SK-N-SH (cell line): ENCODE data around the gene TULP4. TPM values are rescaled to one million over a fixed set of nuclear protein-coding genes. Genes with fewer than 3 reads are reported as not detected.

Experiments
- CTCF ChIA-PET: fragments of 300-600, 350-600 bp; formaldehyde crosslinking; extraction: SDS; loops from one replicate; lab custom pipeline; 2021; lab: Yijun Ruan, JAX
- POLR2A ChIA-PET: fragments of 350-600 bp; sonication (Branson Sonifier 250); formaldehyde crosslinking; extraction: SDS; loops from one replicate; lab custom pipeline; 2020; ENCODE audit warnings: antibody characterized with exemption, inconsistent platforms; lab: Yijun Ruan, JAX
- DNase-seq: peaks from one replicate; pipeline ENCODE4 v3.0.0; 2012
- H2AFZ ChIP-seq: fragments of 200-600 bp; sonication (generic); 2 replicates; pipeline ENCODE4 v1.8.1; 2016; ENCODE audit warnings: antibody characterized with exemption, mild to moderate bottlenecking, low read depth
- H3F3A ChIP-seq: fragments of 200-600 bp; sonication (generic); replicated peaks from 2 replicates; pipeline ENCODE3; 2016; ENCODE audit warnings: antibody characterized with exemption, mild to moderate bottlenecking; ENCODE audit not compliant: insufficient read depth
- H3K27ac ChIP-seq, 2 experiments: fragments of 200-500 bp in 1 of 2; fragments of 200-600 bp in 1 of 2; sonication (Bioruptor generic) in 1 of 2; sonication (generic), shearing (Covaris generic) in 1 of 2; 2 replicates each; pipeline versions ENCODE4 v1.5.1 to v1.6.1; 2014 to 2016; ENCODE audit warnings: low read depth in 2 of 2, inconsistent platforms in 1 of 2, low read length in 1 of 2, mild to moderate bottlenecking in 1 of 2, mixed read lengths in 1 of 2
- H3K27me3 ChIP-seq: fragments of 200-600 bp; sonication (generic), shearing (Covaris generic); 2 replicates; pipeline ENCODE4 v1.6.1; 2016; ENCODE audit warnings: mixed run types; ENCODE audit not compliant: insufficient read depth
- H3K36me3 ChIP-seq, 2 experiments: fragments of 200-500 bp in 1 of 2; fragments of 200-600 bp in 1 of 2; sonication (Bioruptor generic) in 1 of 2; sonication (generic) in 1 of 2; replicated peaks in 1 of 2; 2 replicates each; pipeline versions ENCODE3 to v1.5.1; 2014 to 2016; ENCODE audit warnings: low read length in 1 of 2, mild to moderate bottlenecking in 1 of 2; ENCODE audit not compliant: insufficient read depth in 2 of 2, control insufficient read depth in 1 of 2
- H3K4me1 ChIP-seq, 2 experiments: fragments of 200-500 bp in 1 of 2; fragments of 200-600 bp in 1 of 2; sonication (Bioruptor generic) in 1 of 2; sonication (generic), shearing (Covaris generic) in 1 of 2; 2 replicates each; pipeline versions ENCODE4 v1.5.1 to v1.6.1; 2014 to 2016; ENCODE audit warnings: low read depth in 1 of 2, low read length in 1 of 2, mixed run types in 1 of 2; ENCODE audit not compliant: insufficient read depth in 2 of 2, control insufficient read depth in 1 of 2
- H3K4me2 ChIP-seq: fragments of 200-600 bp; sonication (generic), shearing (Covaris generic); 2 replicates; pipeline ENCODE4 v1.6.1; 2017; ENCODE audit warnings: mixed run types
- H3K4me3 ChIP-seq, 2 experiments: fragments of 200-500 bp in 1 of 2; fragments of 200-600 bp in 1 of 2; sonication (Bioruptor generic) in 1 of 2; sonication (generic), shearing (Covaris generic) in 1 of 2; 2 replicates each; pipeline versions ENCODE4 v1.5.1 to v1.8.1; 2014 to 2016; ENCODE audit warnings: low read depth in 2 of 2, inconsistent platforms in 1 of 2, low read length in 1 of 2, mild to moderate bottlenecking in 1 of 2, mixed read lengths in 1 of 2, moderate library complexity in 1 of 2
- H3K79me2 ChIP-seq: fragments of 200-600 bp; sonication (generic); 2 replicates; pipeline ENCODE4 v1.8.1; 2017; ENCODE audit warnings: mild to moderate bottlenecking; ENCODE audit not compliant: insufficient read depth
- H3K9ac ChIP-seq: fragments of 200-600 bp; sonication (generic); 2 replicates; pipeline ENCODE4 v1.6.1; 2017; ENCODE audit warnings: mixed run types
- H3K9me2 ChIP-seq: fragments of 200-600 bp; sonication (generic); 2 replicates; pipeline ENCODE4 v1.6.1; 2017; ENCODE audit warnings: mixed run types
- H3K9me3 ChIP-seq: fragments of 200-600 bp; sonication (generic); 2 replicates; pipeline ENCODE4 v1.6.1; 2017; ENCODE audit warnings: mixed run types, mild to moderate bottlenecking, moderate library complexity
- H4K20me1 ChIP-seq: fragments of 200-600 bp; sonication (generic); 2 replicates; pipeline ENCODE4 v1.6.1; 2017; ENCODE audit warnings: mild to moderate bottlenecking, mixed run types; ENCODE audit not compliant: insufficient read depth
- EP300 ChIP-seq, 2 experiments: IDR thresholded peaks; 2 replicates each; pipeline versions ENCODE4 v1.4.0 to v1.6.1; 2012; ENCODE audit warnings: borderline replicate concordance in 1 of 2, low read depth in 1 of 2, low read length in 1 of 2
- FOSL2 ChIP-seq: IDR thresholded peaks from 2 replicates; pipeline ENCODE4 v1.4.0; 2012; ENCODE audit warnings: low read depth, mild to moderate bottlenecking, moderate library complexity, borderline replicate concordance
- FOXJ3 ChIP-seq: sonication (generic); formaldehyde crosslinking; IDR thresholded peaks from 2 replicates; pipeline ENCODE4 v1.5.1; 2020; ENCODE audit warnings: mild to moderate bottlenecking, missing genetic modification reagents
- FOXM1 ChIP-seq: IDR thresholded peaks from 2 replicates; pipeline ENCODE4 v1.4.0; 2012; ENCODE audit warnings: low read depth, mild to moderate bottlenecking
- GABPA ChIP-seq: IDR thresholded peaks from 2 replicates; pipeline ENCODE4 v1.4.0; 2012; ENCODE audit warnings: low read depth, mild to moderate bottlenecking
- GATA2 ChIP-seq: sonication (generic); formaldehyde crosslinking; IDR thresholded peaks from 2 replicates; pipeline ENCODE4 v1.5.0; 2020; ENCODE audit warnings: mild to moderate bottlenecking, missing genetic modification reagents
- JUND ChIP-seq: IDR thresholded peaks from 2 replicates; pipeline ENCODE4 v1.4.0; 2012
- MAX ChIP-seq: IDR thresholded peaks from 2 replicates; pipeline ENCODE4 v1.4.0; 2012; ENCODE audit warnings: low read depth
- MEF2A ChIP-seq: IDR thresholded peaks from 2 replicates; pipeline ENCODE4 v1.4.0; 2012; ENCODE audit warnings: low read depth, borderline replicate concordance
- NRF1 ChIP-seq: IDR thresholded peaks from 2 replicates; pipeline ENCODE4 v1.6.1; 2012; ENCODE audit warnings: low read depth, mild to moderate bottlenecking, low read length
- POLR2AphosphoS5 ChIP-seq: IDR thresholded peaks from 2 replicates; pipeline ENCODE4 v1.6.1; 2012; ENCODE audit warnings: low read depth, low read length
- RAD21 ChIP-seq: IDR thresholded peaks from 2 replicates; pipeline ENCODE4 v1.6.1; 2012; ENCODE audit warnings: mild to moderate bottlenecking, low read length
- REST ChIP-seq: IDR thresholded peaks from 2 replicates; pipeline ENCODE4 v1.6.1; 2012; ENCODE audit warnings: mild to moderate bottlenecking, low read depth, low read length, moderate library complexity
- RFX5 ChIP-seq: IDR thresholded peaks from 2 replicates; pipeline ENCODE4 v1.6.1; 2012; ENCODE audit warnings: mild to moderate bottlenecking, improper control_type of control experiment, low read length
- TAF1 ChIP-seq: IDR thresholded peaks from 2 replicates; pipeline ENCODE4 v1.6.1; 2012; ENCODE audit warnings: low read depth, mild to moderate bottlenecking, low read length, moderate library complexity, borderline replicate concordance
- YY1 ChIP-seq: IDR thresholded peaks from 2 replicates; pipeline ENCODE4 v1.4.0; 2012; ENCODE audit warnings: low read depth, mild to moderate bottlenecking
- WGBS: methylation state at CpG from one replicate; pipeline ENCODE4 v1.1.6; 2017; ENCODE audit warnings: low lambda C conversion rate; 5-methylcytosine and 5-hydroxymethylcytosine counted together
- polyA plus RNA-seq, 3 experiments: library from polyadenylated mRNA; depleted of rRNA; stranded (reverse); fragments of >200 nt; gene quantifications; 2 replicates each; pipeline ENCODE4 v1.2.3, GENCODE V29; 2012
- TF ChIP-seq, protein P1 (sequence below): fragments of 150-350 bp; IDR thresholded peaks from 2 replicates; pipeline ENCODE4 v1.6.1; 2017; ENCODE audit warnings: antibody characterized with exemption, low read length, low read depth, borderline replicate concordance
- TF ChIP-seq, protein P2 (sequence below): IDR thresholded peaks from 2 replicates; pipeline ENCODE4; 2012

TULP4 gene
- polyA plus RNA-seq, 1 of the 3 experiments (the other 2 are of a cell fraction), result 5.9 TPM

DNA sequence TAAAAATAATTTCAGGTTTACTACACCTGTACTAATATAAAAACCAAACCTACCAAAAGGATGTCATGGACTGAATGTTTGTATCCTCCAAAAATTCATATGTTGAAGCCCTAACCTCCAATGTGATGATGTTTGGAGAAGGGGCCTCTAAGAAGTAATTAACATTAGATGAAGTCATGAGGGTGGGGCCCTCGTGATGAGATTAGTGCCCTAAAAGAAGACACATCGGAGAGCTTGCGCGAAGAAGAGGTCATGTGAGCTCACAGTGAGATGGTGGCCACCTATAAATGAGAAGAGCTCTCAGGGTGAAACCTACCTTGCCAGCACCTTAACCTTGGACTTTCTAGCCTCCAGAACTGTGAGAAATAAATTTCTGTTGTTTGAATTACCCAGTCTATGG is 20.8 kb downstream of the TULP4 start:
- no peaks in the 10 kb centered on the region for H3F3A ChIP-seq
- no peak for TF ChIP-seq GABPA
- TF ChIP-seq YY1, result no peak
- TF ChIP-seq, protein P1, sequence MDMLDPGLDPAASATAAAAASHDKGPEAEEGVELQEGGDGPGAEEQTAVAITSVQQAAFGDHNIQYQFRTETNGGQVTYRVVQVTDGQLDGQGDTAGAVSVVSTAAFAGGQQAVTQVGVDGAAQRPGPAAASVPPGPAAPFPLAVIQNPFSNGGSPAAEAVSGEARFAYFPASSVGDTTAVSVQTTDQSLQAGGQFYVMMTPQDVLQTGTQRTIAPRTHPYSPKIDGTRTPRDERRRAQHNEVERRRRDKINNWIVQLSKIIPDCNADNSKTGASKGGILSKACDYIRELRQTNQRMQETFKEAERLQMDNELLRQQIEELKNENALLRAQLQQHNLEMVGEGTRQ, result no peak
- TF ChIP-seq FOXJ3 (CRISPR knock-in tag), result no peak
- no peak for TF ChIP-seq NRF1
- TF ChIP-seq MEF2A, result no peak
- no peak for TF ChIP-seq RFX5
- no peak for TF ChIP-seq EP300 (IDR thresholded peaks at IDR 0.05; ENCODE audit: borderline replicate concordance in 1 of 2, low read depth in 1 of 2, low read length in 1 of 2)
- no peak for TF ChIP-seq FOSL2
- no peak for TF ChIP-seq TAF1
- TF ChIP-seq, protein P2, sequence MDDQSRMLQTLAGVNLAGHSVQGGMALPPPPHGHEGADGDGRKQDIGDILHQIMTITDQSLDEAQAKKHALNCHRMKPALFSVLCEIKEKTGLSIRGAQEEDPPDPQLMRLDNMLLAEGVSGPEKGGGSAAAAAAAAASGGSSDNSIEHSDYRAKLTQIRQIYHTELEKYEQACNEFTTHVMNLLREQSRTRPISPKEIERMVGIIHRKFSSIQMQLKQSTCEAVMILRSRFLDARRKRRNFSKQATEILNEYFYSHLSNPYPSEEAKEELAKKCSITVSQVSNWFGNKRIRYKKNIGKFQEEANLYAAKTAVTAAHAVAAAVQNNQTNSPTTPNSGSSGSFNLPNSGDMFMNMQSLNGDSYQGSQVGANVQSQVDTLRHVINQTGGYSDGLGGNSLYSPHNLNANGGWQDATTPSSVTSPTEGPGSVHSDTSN, result no peak
- TF ChIP-seq REST, result no peak
- TF ChIP-seq FOXM1, result no peak
- TF ChIP-seq MAX, result no peak
- no peak for TF ChIP-seq GATA2 (CRISPR knock-in tag)
- TF ChIP-seq RAD21, result no peak
- TF ChIP-seq POLR2AphosphoS5, result no peak
- no peak for TF ChIP-seq JUND
- no peak overlapping the region for H2AFZ ChIP-seq
- H3K4me1 ChIP-seq, result no peaks in the 10 kb centered on the region
- no peak overlapping the region for H3K9ac ChIP-seq
- H3K36me3 ChIP-seq, result peaks cover 0 to 32% of the 10 kb centered on the region in 2 experiments
- ChIA-PET POLR2A (no interaction called here), CTCF (no interaction called here)
- DNase-seq, result no peak
- no peaks in the 10 kb centered on the region for H4K20me1 ChIP-seq
- 98% methylated on average over 4 of the region's 4 CpGs for WGBS
- H3K9me3 ChIP-seq, result 0 out of 2 replicates have a peak, but pooled peaks cover 4% of the 10 kb centered on the region
- no peaks in the 10 kb centered on the region for H3K9me2 ChIP-seq
- H3K4me3 ChIP-seq, result no peak overlapping the region
- H3K27ac ChIP-seq, result no peak overlapping the region
- peaks cover 51% of the 10 kb centered on the region for H3K79me2 ChIP-seq
- H3K4me2 ChIP-seq, result no peak overlapping the region
- no peaks in the 10 kb centered on the region for H3K27me3 ChIP-seq
